ENCODE results near the gene FRRS1L. TPM values are rescaled to one million over a fixed set of nuclear protein-coding genes. Genes with fewer than 3 reads are reported as not detected.

The FRRS1L gene
- total RNA-seq, 4 donors from 2014 or later, result 0.05 to 0.42 TPM; not detected in 2

GRCh38 chr9:109113254-109113653, 53.8 kb downstream of the FRRS1L start:
- 52 to 54% methylated on average over 3 of the region's 3 CpGs for WGBS, 2 donors
- TF ChIP-seq CTCF (IDR thresholded peaks at IDR 0.05), result no peak
- no peak for TF ChIP-seq POLR2A (IDR thresholded peaks at IDR 0.05)
- intact Hi-C loops (cut with DNase I; ENCODE audit: low total_unique reads), result no loop called here
- no peak overlapping the region for H3K4me3 ChIP-seq (ENCODE audit: low read depth, poor library complexity, severe bottlenecking)
- DNase-seq (ENCODE audit: low spot score in 2 of 2), result no peak

- TF ChIP-seq CTCF (IDR thresholded peaks at IDR 0.05) (no peak), POLR2A (IDR thresholded peaks at IDR 0.05) (no peak)
- no peak overlapping the region for H3K4me3 ChIP-seq (ENCODE audit: low read depth, poor library complexity, severe bottlenecking)
- DNase-seq (ENCODE audit: low spot score in 2 of 2), result no peak
- 16 to 19% methylated on average over 5 of the region's 5 CpGs for WGBS, 2 donors
- intact Hi-C loops (cut with DNase I; ENCODE audit: low total_unique reads), result no loop called here
These were observed 56.6 kb downstream of the FRRS1L start for GRCh38 chr9:109110329-109111021.

- intact Hi-C loops (cut with DNase I; ENCODE audit: low total_unique reads), result no loop called here
- DNase-seq (ENCODE audit: low spot score in 2 of 2), result no peak
- TF ChIP-seq CTCF (IDR thresholded peaks at IDR 0.05), result no peak
- TF ChIP-seq POLR2A (IDR thresholded peaks at IDR 0.05), result no peak
- no peak overlapping the region for H3K4me3 ChIP-seq (ENCODE audit: low read depth, poor library complexity, severe bottlenecking)
These were observed 57.1 kb downstream of the FRRS1L start for GRCh38 chr9:109109967-109110328.

GRCh38 chr9:109108318-109108717, 58.7 kb downstream of the FRRS1L start:
- WGBS, 2 donors, result 66 to 68% methylated on average over 4 of the region's 4 CpGs
- intact Hi-C loops (cut with DNase I; ENCODE audit: low total_unique reads), result no loop called here
- H3K4me3 ChIP-seq (ENCODE audit: low read depth, poor library complexity, severe bottlenecking), result no peak overlapping the region
- TF ChIP-seq POLR2A (IDR thresholded peaks at IDR 0.05) (no peak), CTCF (IDR thresholded peaks at IDR 0.05) (no peak)
- no peak for DNase-seq (ENCODE audit: low spot score in 2 of 2)

GRCh38 chr9:109107402-109108240, 59.4 kb downstream of the FRRS1L start:
- no peak for DNase-seq (ENCODE audit: low spot score in 2 of 2)
- TF ChIP-seq POLR2A (IDR thresholded peaks at IDR 0.05) (no peak), CTCF (IDR thresholded peaks at IDR 0.05) (no peak)
- H3K4me3 ChIP-seq (ENCODE audit: low read depth, poor library complexity, severe bottlenecking), result no peak overlapping the region
- 39 to 49% methylated on average over 4 of the region's 4 CpGs for WGBS, 2 donors
- intact Hi-C loops (cut with DNase I; ENCODE audit: low total_unique reads), result no loop called here

Measured in lower leg skin (tissue), 4 donors.